Panc1 (cell line): ENCODE measurements around the gene FBXW7. TPM values are rescaled to one million over a fixed set of nuclear protein-coding genes. Genes with fewer than 3 reads are reported as not detected.

Experiments
- ATAC-seq: fragments of 200-7000 bp; cut with Tn5 transposase; 2 replicates; pipeline ENCODE4 v1.9.1; 2020; ENCODE audit warnings: mild to moderate bottlenecking, moderate library complexity
- BruUV-seq: library from RNA; stranded (reverse); fragments of 400-500 nt; replicated peaks from 2 replicates; lab custom pipeline; 2021; lab: Mats Ljungman, UMichigan
- CTCF ChIA-PET: fragments of 300-600 bp; sonication (Branson Sonifier 250); formaldehyde crosslinking; loops from one replicate; lab custom pipeline; 2022; ENCODE audit warnings: antibody characterized with exemption; lab: Charles Lee
- POLR2A ChIA-PET: fragments of 300-600 bp; sonication (Branson Sonifier 250); formaldehyde crosslinking; loops from one replicate; lab custom pipeline; 2022; ENCODE audit warnings: antibody characterized with exemption; lab: Charles Lee
- DNase-seq: peaks from one replicate; pipeline ENCODE4 v3.0.0-alpha.2; 2010; ENCODE audit warnings: low read depth, low spot score
- H3K27ac ChIP-seq: 2 replicates; pipeline ENCODE4 v1.5.1; 2011; ENCODE audit warnings: mild to moderate bottlenecking, low read length, inconsistent platforms
- H3K27me3 ChIP-seq: fragments of 200-500 bp; sonication (Bioruptor generic); 2 replicates; pipeline ENCODE4 v1.6.0; 2014; ENCODE audit warnings: low read length, inconsistent platforms; ENCODE audit not compliant: control insufficient read depth, insufficient read depth
- H3K36me3 ChIP-seq: fragments of 200-500 bp; sonication (Bioruptor generic); 2 replicates; pipeline ENCODE4 v1.5.1; 2014; ENCODE audit warnings: inconsistent platforms, mild to moderate bottlenecking, low read length, moderate library complexity; ENCODE audit not compliant: control insufficient read depth, insufficient read depth
- H3K4me1 ChIP-seq: 2 replicates; pipeline ENCODE4 v1.5.1; 2011; ENCODE audit warnings: inconsistent platforms, mild to moderate bottlenecking, low read length, moderate library complexity; ENCODE audit not compliant: control insufficient read depth, insufficient read depth
- H3K4me3 ChIP-seq, 2 experiments: 2 replicates each; pipeline ENCODE4 v1.5.1; 2011 to 2012; ENCODE audit warnings: low read depth in 2 of 2, low read length in 2 of 2, mild to moderate bottlenecking in 2 of 2, inconsistent platforms in 1 of 2, moderate library complexity in 1 of 2
- H3K9me3 ChIP-seq: fragments of 200-500 bp; sonication (Bioruptor generic); 2 replicates; pipeline ENCODE4 v1.5.1; 2014; ENCODE audit warnings: low read depth, mild to moderate bottlenecking, inconsistent platforms, low read length, moderate library complexity; ENCODE audit not compliant: control insufficient read depth, insufficient read depth
- POLR2AphosphoS5 ChIP-seq: IDR thresholded peaks from 2 replicates; pipeline ENCODE4 v1.6.1; 2012; ENCODE audit warnings: mild to moderate bottlenecking, low read depth, low read length, moderate library complexity
- SIN3A ChIP-seq: IDR thresholded peaks from 2 replicates; pipeline ENCODE4 v1.6.1; 2012; ENCODE audit warnings: low read depth, mild to moderate bottlenecking, low read length, moderate library complexity, borderline replicate concordance; ENCODE audit not compliant: insufficient read depth
- TCF7L2 ChIP-seq: IDR thresholded peaks from 2 replicates; pipeline ENCODE4 v1.6.1; 2011; ENCODE audit warnings: mild to moderate bottlenecking, low read depth, low read length, inconsistent platforms
- in situ Hi-C: cut with HindIII; loops from 2 replicates; pipeline ENCODE4 v1.10.0; 2016; ENCODE audit warnings: low sequenced_read_pairs, low pct_unique_long_range_greater_than_20kb
- intact Hi-C: fragments of 100-400 bp; cut with micrococcal nuclease; formaldehyde crosslinking; loops from one replicate; pipeline ENCODE4 v1.10.0; 2022; ENCODE audit not compliant: unreplicated experiment
- total RNA-seq: library from RNA; stranded (reverse); gene quantifications from one replicate; pipeline ENCODE4 v1.2.1, GENCODE V29; 2021; ENCODE audit not compliant: unreplicated experiment
- TF ChIP-seq, protein P1 (sequence below): fragments of 450-650 bp; IDR thresholded peaks from 2 replicates; pipeline ENCODE4 v1.5.1; 2017; ENCODE audit warnings: mild to moderate bottlenecking
- TF ChIP-seq, protein P2 (sequence below), 2 experiments: IDR thresholded peaks; 2 replicates each; pipeline ENCODE4 v1.6.1; 2011 to 2012; ENCODE audit warnings: low read depth in 2 of 2, control low read depth in 1 of 2, low read length in 1 of 2, mild to moderate bottlenecking in 1 of 2, moderate library complexity in 1 of 2; ENCODE audit not compliant: insufficient read depth in 1 of 2

Gene FBXW7
- total RNA-seq, 1 experiment from 2014 or later, result 16.2 TPM

DNA sequence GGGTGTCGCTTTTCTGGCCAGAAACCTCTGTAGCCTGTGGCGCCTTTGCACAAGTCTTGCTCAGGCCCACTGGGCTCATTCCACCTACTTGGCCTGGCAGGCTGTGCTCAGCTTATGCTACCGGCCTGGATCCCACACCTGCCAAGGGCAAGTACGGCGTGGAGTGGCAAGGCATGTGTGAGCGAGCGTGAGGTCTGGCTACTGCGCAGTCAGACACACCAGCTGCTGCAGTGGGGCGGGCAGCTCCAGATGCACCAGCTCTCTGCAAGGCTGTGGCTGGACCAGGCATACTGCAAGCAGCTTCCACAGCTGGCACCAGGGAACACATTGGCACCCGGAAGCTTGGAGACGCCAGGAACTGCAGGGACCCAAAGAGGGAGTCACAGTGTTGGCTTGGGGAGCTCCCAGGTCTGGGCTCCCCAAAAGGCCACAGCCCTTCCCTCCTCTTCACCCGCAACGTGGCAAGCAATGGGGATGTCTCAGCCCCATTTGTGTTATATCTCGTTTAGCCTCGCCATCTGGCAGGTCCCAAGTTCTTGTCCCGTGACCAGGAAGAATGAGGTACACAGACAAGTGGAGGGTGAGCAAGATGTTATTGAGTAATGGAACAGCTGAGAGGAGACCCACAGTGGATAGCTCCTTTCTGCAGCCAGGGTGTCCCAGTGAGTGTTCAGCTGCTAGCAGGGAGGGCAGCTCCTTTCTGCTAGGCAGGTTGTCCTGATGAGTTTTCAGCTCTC is 3.8 kb upstream of the FBXW7 start:
- TF ChIP-seq, protein P1, sequence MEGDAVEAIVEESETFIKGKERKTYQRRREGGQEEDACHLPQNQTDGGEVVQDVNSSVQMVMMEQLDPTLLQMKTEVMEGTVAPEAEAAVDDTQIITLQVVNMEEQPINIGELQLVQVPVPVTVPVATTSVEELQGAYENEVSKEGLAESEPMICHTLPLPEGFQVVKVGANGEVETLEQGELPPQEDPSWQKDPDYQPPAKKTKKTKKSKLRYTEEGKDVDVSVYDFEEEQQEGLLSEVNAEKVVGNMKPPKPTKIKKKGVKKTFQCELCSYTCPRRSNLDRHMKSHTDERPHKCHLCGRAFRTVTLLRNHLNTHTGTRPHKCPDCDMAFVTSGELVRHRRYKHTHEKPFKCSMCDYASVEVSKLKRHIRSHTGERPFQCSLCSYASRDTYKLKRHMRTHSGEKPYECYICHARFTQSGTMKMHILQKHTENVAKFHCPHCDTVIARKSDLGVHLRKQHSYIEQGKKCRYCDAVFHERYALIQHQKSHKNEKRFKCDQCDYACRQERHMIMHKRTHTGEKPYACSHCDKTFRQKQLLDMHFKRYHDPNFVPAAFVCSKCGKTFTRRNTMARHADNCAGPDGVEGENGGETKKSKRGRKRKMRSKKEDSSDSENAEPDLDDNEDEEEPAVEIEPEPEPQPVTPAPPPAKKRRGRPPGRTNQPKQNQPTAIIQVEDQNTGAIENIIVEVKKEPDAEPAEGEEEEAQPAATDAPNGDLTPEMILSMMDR, result no peak
- TF ChIP-seq POLR2AphosphoS5 (no peak), SIN3A (no peak), TCF7L2 (no peak)
- TF ChIP-seq, protein P2, sequence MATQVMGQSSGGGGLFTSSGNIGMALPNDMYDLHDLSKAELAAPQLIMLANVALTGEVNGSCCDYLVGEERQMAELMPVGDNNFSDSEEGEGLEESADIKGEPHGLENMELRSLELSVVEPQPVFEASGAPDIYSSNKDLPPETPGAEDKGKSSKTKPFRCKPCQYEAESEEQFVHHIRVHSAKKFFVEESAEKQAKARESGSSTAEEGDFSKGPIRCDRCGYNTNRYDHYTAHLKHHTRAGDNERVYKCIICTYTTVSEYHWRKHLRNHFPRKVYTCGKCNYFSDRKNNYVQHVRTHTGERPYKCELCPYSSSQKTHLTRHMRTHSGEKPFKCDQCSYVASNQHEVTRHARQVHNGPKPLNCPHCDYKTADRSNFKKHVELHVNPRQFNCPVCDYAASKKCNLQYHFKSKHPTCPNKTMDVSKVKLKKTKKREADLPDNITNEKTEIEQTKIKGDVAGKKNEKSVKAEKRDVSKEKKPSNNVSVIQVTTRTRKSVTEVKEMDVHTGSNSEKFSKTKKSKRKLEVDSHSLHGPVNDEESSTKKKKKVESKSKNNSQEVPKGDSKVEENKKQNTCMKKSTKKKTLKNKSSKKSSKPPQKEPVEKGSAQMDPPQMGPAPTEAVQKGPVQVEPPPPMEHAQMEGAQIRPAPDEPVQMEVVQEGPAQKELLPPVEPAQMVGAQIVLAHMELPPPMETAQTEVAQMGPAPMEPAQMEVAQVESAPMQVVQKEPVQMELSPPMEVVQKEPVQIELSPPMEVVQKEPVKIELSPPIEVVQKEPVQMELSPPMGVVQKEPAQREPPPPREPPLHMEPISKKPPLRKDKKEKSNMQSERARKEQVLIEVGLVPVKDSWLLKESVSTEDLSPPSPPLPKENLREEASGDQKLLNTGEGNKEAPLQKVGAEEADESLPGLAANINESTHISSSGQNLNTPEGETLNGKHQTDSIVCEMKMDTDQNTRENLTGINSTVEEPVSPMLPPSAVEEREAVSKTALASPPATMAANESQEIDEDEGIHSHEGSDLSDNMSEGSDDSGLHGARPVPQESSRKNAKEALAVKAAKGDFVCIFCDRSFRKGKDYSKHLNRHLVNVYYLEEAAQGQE (IDR thresholded peaks at IDR 0.05; ENCODE audit: insufficient read depth in 1 of 2, low read depth in 2 of 2, low read length in 1 of 2), result no peak
- in situ Hi-C loops (no loop called here), intact Hi-C loops (no loop called here)
- BruUV-seq, result no TSS peak
- Histone ChIP-seq H3K9me3 (no peaks in the 10 kb centered on the region), H3K4me1 (peaks cover 5% of the 10 kb centered on the region), H3K27me3 (no peaks in the 10 kb centered on the region), H3K4me3 (no peak overlapping the region), H3K27ac (no peak overlapping the region), H3K36me3 (peaks cover 6% of the 10 kb centered on the region; the same call in 1 of the 2 replicates)
- POLR2A ChIA-PET, result interaction anchor here (0.6 kb wide), 1 partner anchor 12 kb away, joined by 5 read pairs; no protein-coding TSS in a partner anchor
- CTCF ChIA-PET, result no interaction called here
- DNase-seq (no peak), ATAC-seq (no peak)

DNA sequence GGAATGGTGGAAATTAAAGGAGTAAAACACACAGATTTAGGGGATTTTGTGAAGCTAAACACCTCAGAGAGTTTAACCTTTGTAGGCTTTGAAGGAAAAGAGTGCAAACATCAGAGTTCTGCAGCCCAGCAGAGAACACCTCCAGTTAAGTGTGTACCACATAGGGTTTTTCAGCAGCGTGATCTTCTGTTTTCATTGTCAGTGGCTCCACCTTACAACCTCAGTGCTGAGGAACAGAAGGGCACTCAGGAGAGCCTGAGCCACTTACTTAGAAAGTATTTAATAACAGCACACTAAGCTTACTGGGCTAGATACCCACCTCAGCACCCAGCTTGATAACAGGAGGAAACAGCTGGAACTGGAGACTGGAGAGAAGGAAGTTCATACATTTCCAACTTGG is 2.0 kb upstream of the FBXW7 start:
- intact Hi-C loops (no loop called here), in situ Hi-C loops (no loop called here)
- TF ChIP-seq TCF7L2, result no peak
- ChIA-PET CTCF (interaction anchor here (0.7 kb wide), 1 partner anchor 12 kb away, joined by 3 read pairs; no protein-coding TSS in a partner anchor), POLR2A (no interaction called here)
- BruUV-seq, result no TSS peak
- ATAC-seq (no peak), DNase-seq (no peak)
- H3K36me3 ChIP-seq, result peaks cover 6% of the 10 kb centered on the region; the same call in 1 of the 2 replicates
- no peak overlapping the region for H3K4me3 ChIP-seq
- H3K27me3 ChIP-seq, result no peaks in the 10 kb centered on the region
- H3K9me3 ChIP-seq, result no peaks in the 10 kb centered on the region
- peaks cover 9% of the 10 kb centered on the region for H3K4me1 ChIP-seq
- H3K27ac ChIP-seq, result no peak overlapping the region

DNA sequence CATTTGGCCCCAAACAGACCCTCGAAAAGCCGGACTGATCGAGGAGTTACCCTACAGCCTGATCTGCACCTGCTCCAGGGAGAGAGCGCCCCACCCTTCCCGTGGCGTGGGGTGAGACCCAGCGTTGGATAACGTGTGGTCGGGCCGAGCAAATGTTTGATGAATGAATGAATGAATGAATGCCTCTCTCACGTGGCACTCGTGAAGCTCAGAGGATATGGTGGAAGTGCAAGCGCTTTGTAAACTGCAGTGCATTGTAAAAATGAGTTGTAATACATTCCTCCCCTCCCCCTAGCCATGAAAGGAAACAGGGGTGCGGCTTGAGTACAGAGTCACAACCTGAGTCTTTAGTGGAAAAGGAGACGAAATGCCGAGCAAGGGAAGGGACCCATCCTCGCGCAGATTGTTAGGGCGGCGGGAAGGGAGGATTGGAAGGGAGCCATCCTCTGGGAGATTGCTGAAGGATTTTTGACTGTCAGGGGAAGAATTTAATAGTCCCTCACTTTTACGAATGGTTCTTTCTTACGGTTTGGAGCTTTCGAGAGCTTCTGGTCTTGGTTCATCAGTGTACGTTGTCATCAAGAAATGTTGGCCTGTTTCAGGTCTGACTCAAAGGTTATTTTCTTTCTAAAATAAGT is 772 bp upstream of the FBXW7 start:
- ATAC-seq, result peak; percentile 31
- TF ChIP-seq, protein P1, result no peak
- TF ChIP-seq SIN3A (no peak), POLR2AphosphoS5 (no peak), TCF7L2 (no peak)
- TF ChIP-seq, protein P2 (IDR thresholded peaks at IDR 0.05; ENCODE audit: insufficient read depth in 1 of 2, low read depth in 2 of 2, low read length in 1 of 2), result no peak
- Histone ChIP-seq H3K4me3 (peak overlapping the region; percentile 85 to 93), H3K27me3 (no peaks in the 10 kb centered on the region), H3K36me3 (peaks cover 6% of the 10 kb centered on the region; the same call in 1 of the 2 replicates), H3K4me1 (peaks cover 9% of the 10 kb centered on the region), H3K9me3 (no peaks in the 10 kb centered on the region), H3K27ac (peak overlapping the region; percentile 87)
- in situ Hi-C loops, result no loop called here
- no peak for DNase-seq
- BruUV-seq, result no TSS peak
- CTCF ChIA-PET, result no interaction called here
- POLR2A ChIA-PET, result no interaction called here
- intact Hi-C loops, result no loop called here
